Measurements from ENCODE around the gene FCSK.

DNA sequence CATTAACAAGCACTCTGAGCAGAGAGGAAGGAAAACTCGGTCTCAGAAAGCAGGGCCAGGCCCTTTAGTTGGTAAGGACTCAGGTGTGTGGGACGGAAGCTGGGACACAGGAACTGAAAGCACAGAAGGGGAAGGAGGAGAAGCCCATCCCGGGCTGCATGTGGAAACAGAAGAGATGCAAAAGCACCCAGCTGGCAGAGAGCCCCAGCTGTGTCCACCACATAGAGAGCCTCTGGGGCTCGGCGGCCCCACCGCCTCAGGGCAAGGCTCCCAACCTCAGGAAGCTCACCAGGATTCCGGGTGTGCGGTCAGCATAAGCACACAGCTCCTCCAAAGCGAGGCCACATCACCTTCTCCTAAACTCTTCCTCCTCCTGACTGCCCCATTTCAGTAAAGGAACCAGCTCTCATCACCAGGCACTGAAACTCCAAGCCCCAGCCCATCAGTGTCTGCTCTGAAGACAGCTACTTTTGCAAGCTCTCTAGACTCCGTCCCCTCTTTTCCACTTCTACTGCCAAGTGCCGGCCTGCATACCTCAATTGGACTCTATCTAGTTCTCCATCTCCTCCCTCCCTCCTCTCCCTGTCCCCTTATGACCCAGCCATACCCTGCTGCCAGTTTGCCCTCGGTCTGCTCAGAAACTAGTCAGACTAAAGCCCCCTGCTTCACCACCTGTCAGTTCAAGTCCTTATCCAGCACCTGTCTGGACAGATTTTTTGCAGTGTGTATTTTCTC, 21.5 kb upstream of the FCSK start:
- TF ChIP-seq, protein P1, sequence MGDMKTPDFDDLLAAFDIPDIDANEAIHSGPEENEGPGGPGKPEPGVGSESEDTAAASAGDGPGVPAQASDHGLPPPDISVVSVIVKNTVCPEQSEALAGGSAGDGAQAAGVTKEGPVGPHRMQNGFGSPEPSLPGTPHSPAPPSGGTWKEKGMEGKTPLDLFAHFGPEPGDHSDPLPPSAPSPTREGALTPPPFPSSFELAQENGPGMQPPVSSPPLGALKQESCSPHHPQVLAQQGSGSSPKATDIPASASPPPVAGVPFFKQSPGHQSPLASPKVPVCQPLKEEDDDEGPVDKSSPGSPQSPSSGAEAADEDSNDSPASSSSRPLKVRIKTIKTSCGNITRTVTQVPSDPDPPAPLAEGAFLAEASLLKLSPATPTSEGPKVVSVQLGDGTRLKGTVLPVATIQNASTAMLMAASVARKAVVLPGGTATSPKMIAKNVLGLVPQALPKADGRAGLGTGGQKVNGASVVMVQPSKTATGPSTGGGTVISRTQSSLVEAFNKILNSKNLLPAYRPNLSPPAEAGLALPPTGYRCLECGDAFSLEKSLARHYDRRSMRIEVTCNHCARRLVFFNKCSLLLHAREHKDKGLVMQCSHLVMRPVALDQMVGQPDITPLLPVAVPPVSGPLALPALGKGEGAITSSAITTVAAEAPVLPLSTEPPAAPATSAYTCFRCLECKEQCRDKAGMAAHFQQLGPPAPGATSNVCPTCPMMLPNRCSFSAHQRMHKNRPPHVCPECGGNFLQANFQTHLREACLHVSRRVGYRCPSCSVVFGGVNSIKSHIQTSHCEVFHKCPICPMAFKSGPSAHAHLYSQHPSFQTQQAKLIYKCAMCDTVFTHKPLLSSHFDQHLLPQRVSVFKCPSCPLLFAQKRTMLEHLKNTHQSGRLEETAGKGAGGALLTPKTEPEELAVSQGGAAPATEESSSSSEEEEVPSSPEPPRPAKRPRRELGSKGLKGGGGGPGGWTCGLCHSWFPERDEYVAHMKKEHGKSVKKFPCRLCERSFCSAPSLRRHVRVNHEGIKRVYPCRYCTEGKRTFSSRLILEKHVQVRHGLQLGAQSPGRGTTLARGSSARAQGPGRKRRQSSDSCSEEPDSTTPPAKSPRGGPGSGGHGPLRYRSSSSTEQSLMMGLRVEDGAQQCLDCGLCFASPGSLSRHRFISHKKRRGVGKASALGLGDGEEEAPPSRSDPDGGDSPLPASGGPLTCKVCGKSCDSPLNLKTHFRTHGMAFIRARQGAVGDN (IDR thresholded peaks at IDR 0.05), result no peak
- TF ChIP-seq, protein P2, sequence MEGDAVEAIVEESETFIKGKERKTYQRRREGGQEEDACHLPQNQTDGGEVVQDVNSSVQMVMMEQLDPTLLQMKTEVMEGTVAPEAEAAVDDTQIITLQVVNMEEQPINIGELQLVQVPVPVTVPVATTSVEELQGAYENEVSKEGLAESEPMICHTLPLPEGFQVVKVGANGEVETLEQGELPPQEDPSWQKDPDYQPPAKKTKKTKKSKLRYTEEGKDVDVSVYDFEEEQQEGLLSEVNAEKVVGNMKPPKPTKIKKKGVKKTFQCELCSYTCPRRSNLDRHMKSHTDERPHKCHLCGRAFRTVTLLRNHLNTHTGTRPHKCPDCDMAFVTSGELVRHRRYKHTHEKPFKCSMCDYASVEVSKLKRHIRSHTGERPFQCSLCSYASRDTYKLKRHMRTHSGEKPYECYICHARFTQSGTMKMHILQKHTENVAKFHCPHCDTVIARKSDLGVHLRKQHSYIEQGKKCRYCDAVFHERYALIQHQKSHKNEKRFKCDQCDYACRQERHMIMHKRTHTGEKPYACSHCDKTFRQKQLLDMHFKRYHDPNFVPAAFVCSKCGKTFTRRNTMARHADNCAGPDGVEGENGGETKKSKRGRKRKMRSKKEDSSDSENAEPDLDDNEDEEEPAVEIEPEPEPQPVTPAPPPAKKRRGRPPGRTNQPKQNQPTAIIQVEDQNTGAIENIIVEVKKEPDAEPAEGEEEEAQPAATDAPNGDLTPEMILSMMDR (IDR thresholded peaks at IDR 0.05 in 2 of 3, conservative IDR thresholded peaks at IDR 0.05 in 1 of 3; ENCODE audit: control insufficient read depth in 2 of 3, extremely low read depth in 1 of 3, insufficient read depth in 1 of 3, low read depth in 3 of 3, low read length in 3 of 3), result no peak
- TF ChIP-seq, protein P3, sequence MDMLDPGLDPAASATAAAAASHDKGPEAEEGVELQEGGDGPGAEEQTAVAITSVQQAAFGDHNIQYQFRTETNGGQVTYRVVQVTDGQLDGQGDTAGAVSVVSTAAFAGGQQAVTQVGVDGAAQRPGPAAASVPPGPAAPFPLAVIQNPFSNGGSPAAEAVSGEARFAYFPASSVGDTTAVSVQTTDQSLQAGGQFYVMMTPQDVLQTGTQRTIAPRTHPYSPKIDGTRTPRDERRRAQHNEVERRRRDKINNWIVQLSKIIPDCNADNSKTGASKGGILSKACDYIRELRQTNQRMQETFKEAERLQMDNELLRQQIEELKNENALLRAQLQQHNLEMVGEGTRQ (IDR thresholded peaks at IDR 0.05; ENCODE audit: borderline replicate concordance, low read depth, low read length), result no peak
- no peak for TF ChIP-seq TAF1 (IDR thresholded peaks at IDR 0.05; ENCODE audit: borderline replicate concordance, low read depth, low read length)
- TF ChIP-seq RAD51 (IDR thresholded peaks at IDR 0.05), result no peak
- TF ChIP-seq, protein P4, sequence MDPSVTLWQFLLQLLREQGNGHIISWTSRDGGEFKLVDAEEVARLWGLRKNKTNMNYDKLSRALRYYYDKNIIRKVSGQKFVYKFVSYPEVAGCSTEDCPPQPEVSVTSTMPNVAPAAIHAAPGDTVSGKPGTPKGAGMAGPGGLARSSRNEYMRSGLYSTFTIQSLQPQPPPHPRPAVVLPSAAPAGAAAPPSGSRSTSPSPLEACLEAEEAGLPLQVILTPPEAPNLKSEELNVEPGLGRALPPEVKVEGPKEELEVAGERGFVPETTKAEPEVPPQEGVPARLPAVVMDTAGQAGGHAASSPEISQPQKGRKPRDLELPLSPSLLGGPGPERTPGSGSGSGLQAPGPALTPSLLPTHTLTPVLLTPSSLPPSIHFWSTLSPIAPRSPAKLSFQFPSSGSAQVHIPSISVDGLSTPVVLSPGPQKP (IDR thresholded peaks at IDR 0.05; ENCODE audit: low read depth, low read length), result no peak
- TF ChIP-seq CBFB (IDR thresholded peaks at IDR 0.05; ENCODE audit: low read depth), result no peak
- TF ChIP-seq CHD1 (IDR thresholded peaks at IDR 0.05; ENCODE audit: low read depth, low read length), result no peak
- no peak for TF ChIP-seq SRF (IDR thresholded peaks at IDR 0.05; ENCODE audit: low read depth in 2 of 2, low read length in 2 of 2)
- TF ChIP-seq MXI1 (IDR thresholded peaks at IDR 0.05; ENCODE audit: low read depth, low read length), result no peak
- TF ChIP-seq MEF2A (IDR thresholded peaks at IDR 0.05; ENCODE audit: insufficient read depth, low read depth, low read length), result no peak
